ENCODE results near the gene KCNAB1.
"Not testable (repeated sequence)": the region's sequence is repeated elsewhere in the genome, so short reads cannot be mapped to it uniquely, and the experiment has no call there.

The KCNAB1 gene

GRCh38 chr3:156551261-156551660 lies 430.9 kb downstream of the KCNAB1 start:
- no peak for DNase-seq

GRCh38 chr3:156551746-156552145 lies 431.4 kb downstream of the KCNAB1 start:
- no peak for DNase-seq

GRCh38 chr3:156552973-156553372 lies 432.6 kb downstream of the KCNAB1 start:
- DNase-seq: no peak

- no peak for DNase-seq
Measured at GRCh38 chr3:156553705-156554356, 433.5 kb downstream of the KCNAB1 start.

GRCh38 chr3:156554515-156554841 lies 434.1 kb downstream of the KCNAB1 start:
- DNase-seq: no peak

- DNase-seq: peak; percentile 99
Measured at GRCh38 chr3:156554842-156555687, 434.7 kb downstream of the KCNAB1 start, which contains the start of gene SSR3. Gene SSR3, minus strand, starts transcription at chr3:156555117. Its CDS starts 28 bp downstream, at chr3:156555089.

- DNase-seq: no peak
Measured at GRCh38 chr3:156558389-156558788, 438.0 kb downstream of the KCNAB1 start.

GRCh38 chr3:156559321-156559720 lies 438.9 kb downstream of the KCNAB1 start:
- DNase-seq: no peak

- no peak for DNase-seq
Measured at GRCh38 chr3:156561533-156561932, 441.2 kb downstream of the KCNAB1 start.

- DNase-seq: not testable (repeated sequence)
Measured at GRCh38 chr3:156562486-156562885, 442.1 kb downstream of the KCNAB1 start.

- no peak for DNase-seq
Measured at GRCh38 chr3:156563900-156564682, 443.7 kb downstream of the KCNAB1 start.

GRCh38 chr3:156569016-156569415 lies 448.6 kb downstream of the KCNAB1 start:
- not testable (repeated sequence) for DNase-seq

GRCh38 chr3:156569881-156570280 lies 449.5 kb downstream of the KCNAB1 start:
- DNase-seq: not testable (repeated sequence)

- no peak for DNase-seq
Measured at GRCh38 chr3:156575641-156576040, 455.3 kb downstream of the KCNAB1 start.

GRCh38 chr3:156576051-156576450 lies 455.7 kb downstream of the KCNAB1 start:
- no peak for DNase-seq

GRCh38 chr3:156576651-156577348 lies 456.4 kb downstream of the KCNAB1 start:
- DNase-seq: no peak

GRCh38 chr3:156577736-156578135 lies 457.4 kb downstream of the KCNAB1 start:
- no peak for DNase-seq

- DNase-seq: no peak
Measured at GRCh38 chr3:156579427-156579851, 459.1 kb downstream of the KCNAB1 start.

- no peak for DNase-seq
Measured at GRCh38 chr3:156581033-156581432, 460.7 kb downstream of the KCNAB1 start.

- no peak for DNase-seq
Measured at GRCh38 chr3:156581954-156582353, 461.6 kb downstream of the KCNAB1 start.

- DNase-seq: no peak
Measured at GRCh38 chr3:156582532-156583183, 462.3 kb downstream of the KCNAB1 start.

- DNase-seq: no peak
Measured at GRCh38 chr3:156583469-156583868, 463.1 kb downstream of the KCNAB1 start.

Data from left hindlimb (tissue), 1 donor.